Body of pancreas (tissue), 4 donors: ENCODE data around the gene STX16.

Source experiments
- CTCF ChIP-seq, 7 experiments: fragments of 450-650 bp in 4 of 7; fragments of 200-600 bp in 3 of 7; sonication (generic) in 3 of 7; IDR thresholded peaks; one replicate each; pipeline ENCODE4 v1.5.1; 2016 to 2019; ENCODE audit warnings: antibody characterized with exemption in 7 of 7
- POLR2A ChIP-seq, 3 donors: fragments of 450-650 bp; IDR thresholded peaks; one replicate each; pipeline ENCODE4 v1.6.1; 2016; ENCODE audit warnings: antibody characterized with exemption in 3 of 3, mild to moderate bottlenecking in 2 of 3

GRCh38 chr20:58710481-58711265, 59.6 kb downstream of the STX16 start:
- TF ChIP-seq CTCF (IDR thresholded peaks at IDR 0.05): no peak
- no peak for TF ChIP-seq POLR2A (IDR thresholded peaks at IDR 0.05)
